ENCODE measurements around the gene FBXO21.

The FBXO21 gene

DNA sequence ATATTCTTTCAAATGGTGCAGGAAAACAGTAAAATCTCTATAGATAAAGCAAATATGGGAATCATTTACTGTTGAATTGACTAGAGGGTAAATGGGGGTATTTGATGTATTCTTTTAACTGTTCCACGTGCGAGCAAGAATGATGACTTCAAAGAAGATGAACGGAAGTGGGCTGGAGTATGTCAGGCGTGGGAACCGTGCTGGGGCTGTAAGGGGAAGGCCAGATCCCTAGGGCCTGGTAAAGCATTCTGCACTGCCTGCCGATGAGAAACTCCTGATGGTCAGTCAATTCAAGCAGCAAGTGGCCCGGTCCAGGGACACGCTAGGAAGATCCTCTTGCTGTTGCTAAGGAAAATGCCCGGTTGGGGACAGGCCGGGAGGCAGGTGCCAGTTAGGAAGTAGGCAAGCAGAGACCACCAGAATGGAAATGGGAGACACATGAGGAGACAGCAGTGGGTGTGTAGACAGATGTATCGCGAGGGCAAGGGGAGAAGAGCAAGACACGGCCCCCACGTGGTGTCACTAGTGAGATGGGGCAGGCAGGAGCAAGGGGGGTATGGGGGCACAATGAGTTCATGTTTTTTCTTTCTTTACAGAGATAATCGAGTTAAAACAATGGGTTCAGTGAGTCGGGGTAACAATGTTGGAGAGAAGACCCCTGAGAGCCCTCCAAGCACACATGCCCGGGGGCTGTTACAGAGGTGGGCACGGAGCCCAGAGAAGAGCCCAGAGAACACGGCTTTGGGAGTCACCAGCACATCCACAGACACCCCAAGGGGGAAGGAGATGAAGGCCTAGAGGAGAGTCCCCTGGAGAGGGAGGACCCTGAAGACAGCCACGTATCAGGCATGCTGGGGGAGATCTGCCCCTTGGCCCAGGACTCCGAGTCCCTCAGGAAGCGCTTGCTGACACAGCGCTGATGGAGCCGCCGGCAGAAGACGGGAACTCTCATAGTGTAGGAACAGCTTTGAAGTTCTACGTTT, 37.2 kb downstream of the FBXO21 start:
- Histone ChIP-seq H3K4me1 (no peaks in the 10 kb centered on the region; the same call in 1 of the 2 replicates), H3K36me3 (peaks cover 65% of the 10 kb centered on the region), H3K27me3 (no peaks in the 10 kb centered on the region), H3K4me3 (ENCODE audit: low read depth, low read length) (no peak overlapping the region), H3K9me3 (no peaks in the 10 kb centered on the region)
- TF ChIP-seq, protein P1, sequence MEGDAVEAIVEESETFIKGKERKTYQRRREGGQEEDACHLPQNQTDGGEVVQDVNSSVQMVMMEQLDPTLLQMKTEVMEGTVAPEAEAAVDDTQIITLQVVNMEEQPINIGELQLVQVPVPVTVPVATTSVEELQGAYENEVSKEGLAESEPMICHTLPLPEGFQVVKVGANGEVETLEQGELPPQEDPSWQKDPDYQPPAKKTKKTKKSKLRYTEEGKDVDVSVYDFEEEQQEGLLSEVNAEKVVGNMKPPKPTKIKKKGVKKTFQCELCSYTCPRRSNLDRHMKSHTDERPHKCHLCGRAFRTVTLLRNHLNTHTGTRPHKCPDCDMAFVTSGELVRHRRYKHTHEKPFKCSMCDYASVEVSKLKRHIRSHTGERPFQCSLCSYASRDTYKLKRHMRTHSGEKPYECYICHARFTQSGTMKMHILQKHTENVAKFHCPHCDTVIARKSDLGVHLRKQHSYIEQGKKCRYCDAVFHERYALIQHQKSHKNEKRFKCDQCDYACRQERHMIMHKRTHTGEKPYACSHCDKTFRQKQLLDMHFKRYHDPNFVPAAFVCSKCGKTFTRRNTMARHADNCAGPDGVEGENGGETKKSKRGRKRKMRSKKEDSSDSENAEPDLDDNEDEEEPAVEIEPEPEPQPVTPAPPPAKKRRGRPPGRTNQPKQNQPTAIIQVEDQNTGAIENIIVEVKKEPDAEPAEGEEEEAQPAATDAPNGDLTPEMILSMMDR (IDR thresholded peaks at IDR 0.05; ENCODE audit: low read depth, low read length): no peak
- no peak for DNase-seq

DNA sequence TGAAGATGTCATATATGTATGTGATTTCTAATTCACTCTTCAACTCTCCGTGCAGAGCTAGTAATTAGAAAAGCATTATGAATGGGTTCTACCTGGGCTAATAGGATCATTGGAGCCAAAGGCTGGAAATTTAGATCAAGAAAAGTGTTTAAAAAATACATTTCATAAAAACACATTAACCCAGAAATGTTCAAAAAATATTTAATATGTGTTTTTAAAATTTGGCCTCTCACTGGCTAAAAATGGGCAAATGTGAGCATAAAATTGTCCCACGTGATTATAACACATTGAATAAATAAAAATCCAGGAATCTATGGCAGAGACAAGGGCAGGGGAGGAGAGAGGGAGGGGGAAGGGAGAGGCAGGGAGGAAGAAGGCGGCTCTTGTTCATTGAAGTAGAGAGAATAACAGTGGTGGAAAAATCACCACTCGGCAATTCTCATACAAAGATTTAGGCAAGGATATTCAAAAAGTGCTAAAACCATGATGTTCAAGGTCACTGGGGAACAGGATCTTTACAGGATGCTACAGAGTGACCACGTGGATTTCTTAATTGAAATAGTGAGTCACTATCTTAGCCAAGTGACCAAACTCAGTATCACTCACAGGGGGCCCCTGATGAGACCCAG, 38.8 kb downstream of the FBXO21 start:
- Histone ChIP-seq H3K4me3 (ENCODE audit: low read depth, low read length) (no peak overlapping the region), H3K4me1 (no peaks in the 10 kb centered on the region; the same call in 1 of the 2 replicates), H3K27me3 (no peaks in the 10 kb centered on the region), H3K9me3 (no peaks in the 10 kb centered on the region), H3K36me3 (peaks cover 50% of the 10 kb centered on the region)
- no peak for DNase-seq
- TF ChIP-seq, protein P1 (IDR thresholded peaks at IDR 0.05; ENCODE audit: low read depth, low read length): no peak

DNA sequence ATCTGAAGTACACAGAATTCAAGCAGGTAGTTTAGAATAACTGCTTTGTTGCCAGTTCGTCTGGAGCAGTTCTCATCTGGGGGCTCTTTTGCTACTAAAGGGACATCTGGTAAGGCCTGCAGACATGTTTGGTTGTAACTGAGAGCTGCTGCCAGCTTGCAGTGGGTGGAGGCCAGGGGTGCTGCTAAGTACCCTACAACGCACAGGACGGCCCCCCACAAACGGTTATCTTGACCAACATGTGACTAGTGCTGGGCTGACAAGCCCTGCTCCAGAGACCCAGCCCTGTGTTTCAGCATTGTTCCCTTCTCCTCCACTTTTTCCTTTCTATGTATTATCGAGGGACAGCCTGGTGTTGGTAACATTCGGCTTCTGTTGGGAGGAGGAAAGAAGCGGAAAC, 40.8 kb downstream of the FBXO21 start:
- Histone ChIP-seq H3K9me3 (no peaks in the 10 kb centered on the region), H3K27me3 (no peaks in the 10 kb centered on the region), H3K36me3 (peaks cover 36% of the 10 kb centered on the region), H3K4me3 (ENCODE audit: low read depth, low read length) (no peak overlapping the region), H3K4me1 (no peaks in the 10 kb centered on the region; the same call in 1 of the 2 replicates)
- no peak for DNase-seq
- TF ChIP-seq, protein P1 (IDR thresholded peaks at IDR 0.05; ENCODE audit: low read depth, low read length): no peak

DNA sequence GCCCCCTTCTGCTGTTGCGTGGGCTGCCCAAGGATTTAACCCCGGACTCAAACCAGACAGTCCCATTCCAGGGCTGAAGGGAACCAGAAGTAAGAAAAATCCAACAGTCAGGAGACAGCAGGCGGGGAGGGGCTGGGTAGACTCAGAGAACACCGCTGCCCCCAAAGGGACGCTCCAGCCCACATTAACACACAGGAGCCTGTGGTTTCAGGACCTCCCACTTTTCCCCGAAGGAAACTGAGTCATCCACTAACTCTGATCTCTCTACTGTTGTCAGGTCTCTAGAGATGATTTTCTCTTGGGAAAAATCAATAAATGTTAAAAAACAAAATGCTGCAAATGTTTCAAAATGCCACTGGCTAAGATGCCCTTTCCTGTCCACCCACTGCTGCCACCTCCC, 41.6 kb downstream of the FBXO21 start:
- Histone ChIP-seq H3K4me3 (ENCODE audit: low read depth, low read length) (no peak overlapping the region), H3K4me1 (no peaks in the 10 kb centered on the region; the same call in 1 of the 2 replicates), H3K36me3 (peaks cover 30% of the 10 kb centered on the region), H3K27me3 (no peaks in the 10 kb centered on the region), H3K9me3 (no peaks in the 10 kb centered on the region)
- DNase-seq: no peak
- TF ChIP-seq, protein P1 (IDR thresholded peaks at IDR 0.05; ENCODE audit: low read depth, low read length): no peak

DNA sequence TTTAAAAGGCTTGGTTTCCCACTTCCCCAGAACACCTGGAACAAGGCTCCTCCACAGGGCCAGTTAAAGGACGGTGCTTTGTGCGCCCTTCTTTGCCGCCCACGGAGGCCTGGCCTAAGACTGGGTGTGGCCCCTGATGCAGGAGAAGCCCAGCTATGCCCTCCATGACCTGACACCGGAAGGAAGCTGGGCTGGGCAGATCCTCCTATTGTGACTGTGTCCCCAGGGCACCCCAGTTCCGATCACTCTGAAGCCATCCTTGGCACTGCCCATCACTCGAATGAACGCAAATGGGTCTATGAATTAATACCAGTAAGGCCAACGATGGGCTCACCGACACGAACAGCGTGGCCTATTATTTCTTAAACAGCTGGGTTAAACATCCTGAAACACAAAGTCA, 42.6 kb downstream of the FBXO21 start:
- H3K4me3 ChIP-seq (ENCODE audit: low read depth, low read length): no peak overlapping the region
- H3K9me3 ChIP-seq: no peaks in the 10 kb centered on the region
- no peaks in the 10 kb centered on the region for H3K27me3 ChIP-seq
- DNase-seq: no peak
- H3K4me1 ChIP-seq: peaks cover 4% of the 10 kb centered on the region
- H3K36me3 ChIP-seq: peaks cover 23% of the 10 kb centered on the region
- TF ChIP-seq, protein P1 (IDR thresholded peaks at IDR 0.05; ENCODE audit: low read depth, low read length): no peak
